Osteoblast (primary cell): ENCODE results near the gene ERCC6L2. TPM values are rescaled to one million over a fixed set of nuclear protein-coding genes. Genes with fewer than 3 reads are reported as not detected.

Experiments
- DNase-seq: peaks from one replicate; pipeline ENCODE4 v3.0.0; 2011; ENCODE audit warnings: low spot score, mixed read lengths; ENCODE audit not compliant: insufficient read length; ENCODE audit errors: missing footprints
- H2AFZ ChIP-seq: 2 replicates; pipeline ENCODE4 v1.6.0; 2011; ENCODE audit warnings: mild to moderate bottlenecking, low read length
- H3K27ac ChIP-seq: 2 replicates; pipeline ENCODE4 v1.5.1; 2011; ENCODE audit warnings: mild to moderate bottlenecking, low read depth, low read length, moderate library complexity
- H3K27me3 ChIP-seq: 2 replicates; pipeline ENCODE4 v1.6.0; 2012; ENCODE audit warnings: mild to moderate bottlenecking, control low read depth, inconsistent platforms, low read length, moderate library complexity; ENCODE audit not compliant: insufficient read depth
- H3K36me3 ChIP-seq: 2 replicates; pipeline ENCODE4 v1.5.1; 2011; ENCODE audit warnings: mild to moderate bottlenecking, low read length, control low read depth, moderate library complexity; ENCODE audit not compliant: insufficient read depth
- H3K4me1 ChIP-seq: 2 replicates; pipeline ENCODE4 v1.5.1; 2011; ENCODE audit warnings: mild to moderate bottlenecking, low read length, control low read depth, moderate library complexity; ENCODE audit not compliant: insufficient read depth
- H3K4me2 ChIP-seq: 2 replicates; pipeline ENCODE4 v1.6.0; 2011; ENCODE audit warnings: mild to moderate bottlenecking, low read length; ENCODE audit not compliant: insufficient read depth
- H3K4me3 ChIP-seq: fragments of 200-600 bp; sonication (generic); 3 replicates; pipeline ENCODE4 v1.5.1; 2012; ENCODE audit warnings: mild to moderate bottlenecking, low read length, inconsistent platforms; ENCODE audit not compliant: insufficient read depth
- H3K79me2 ChIP-seq: 2 replicates; pipeline ENCODE4 v1.6.0; 2012; ENCODE audit warnings: mild to moderate bottlenecking, low read length, control low read depth, inconsistent platforms; ENCODE audit not compliant: insufficient read depth
- H3K9me3 ChIP-seq: 2 replicates; pipeline ENCODE4 v1.5.1; 2011; ENCODE audit warnings: low read depth, low read length, control low read depth
- H4K20me1 ChIP-seq: 2 replicates; pipeline ENCODE4 v1.6.0; 2012; ENCODE audit warnings: mild to moderate bottlenecking, low read length, control low read depth; ENCODE audit not compliant: insufficient read depth
- CTCF ChIP-seq: IDR thresholded peaks from 2 replicates; pipeline ENCODE4 v1.5.1; 2011; ENCODE audit warnings: mild to moderate bottlenecking, low read depth, low read length, moderate library complexity; ENCODE audit errors: extremely low read depth
- total RNA-seq: library from RNA; depleted of rRNA; stranded (reverse); fragments of >200 nt; gene quantifications from 2 replicates; pipeline ENCODE4 v1.2.3, GENCODE V29; 2012

The ERCC6L2 gene
- total RNA-seq, 1 donor = 77.8 TPM

GRCh38 chr9:95940265-95940664 lies 64.8 kb downstream of the ERCC6L2 start:
- no peak overlapping the region for H2AFZ ChIP-seq
- peak overlapping the region; percentile 22 for H3K27ac ChIP-seq
- peaks cover 17% of the 10 kb centered on the region for H3K36me3 ChIP-seq
- TF ChIP-seq CTCF = no peak
- peaks cover 7% of the 10 kb centered on the region for H3K79me2 ChIP-seq
- no peaks in the 10 kb centered on the region for H4K20me1 ChIP-seq
- DNase-seq = no peak
- H3K4me1 ChIP-seq = peaks cover 6% of the 10 kb centered on the region
- H3K4me2 ChIP-seq = no peak overlapping the region
- H3K4me3 ChIP-seq = no peak overlapping the region
- no peaks in the 10 kb centered on the region for H3K9me3 ChIP-seq
- H3K27me3 ChIP-seq = no peaks in the 10 kb centered on the region

GRCh38 chr9:95942016-95942415 lies 66.5 kb downstream of the ERCC6L2 start:
- Histone ChIP-seq H4K20me1 (no peaks in the 10 kb centered on the region), H3K36me3 (peaks cover 17% of the 10 kb centered on the region), H3K27me3 (no peaks in the 10 kb centered on the region), H3K4me3 (no peak overlapping the region), H3K4me2 (no peak overlapping the region), H3K4me1 (peaks cover 6% of the 10 kb centered on the region), H2AFZ (no peak overlapping the region), H3K79me2 (peaks cover 7% of the 10 kb centered on the region), H3K9me3 (no peaks in the 10 kb centered on the region), H3K27ac (no peak overlapping the region)
- no peak for DNase-seq
- TF ChIP-seq CTCF = no peak

- peaks cover 18% of the 10 kb centered on the region for H3K36me3 ChIP-seq
- H3K79me2 ChIP-seq = no peaks in the 10 kb centered on the region
- DNase-seq = no peak
- peaks cover 2% of the 10 kb centered on the region for H3K9me3 ChIP-seq
- no peak overlapping the region for H3K4me2 ChIP-seq
- no peak overlapping the region for H3K27ac ChIP-seq
- H3K27me3 ChIP-seq = no peaks in the 10 kb centered on the region
- no peak overlapping the region for H2AFZ ChIP-seq
- no peak for TF ChIP-seq CTCF
- no peaks in the 10 kb centered on the region for H4K20me1 ChIP-seq
- H3K4me3 ChIP-seq = no peak overlapping the region
- H3K4me1 ChIP-seq = no peaks in the 10 kb centered on the region
Observed at GRCh38 chr9:95947118-95947517, 71.6 kb downstream of the ERCC6L2 start.

- peak; percentile 6 for DNase-seq
- Histone ChIP-seq H3K79me2 (no peaks in the 10 kb centered on the region), H4K20me1 (no peaks in the 10 kb centered on the region), H3K27me3 (no peaks in the 10 kb centered on the region), H3K4me3 (no peak overlapping the region), H2AFZ (no peak overlapping the region), H3K4me1 (no peaks in the 10 kb centered on the region), H3K36me3 (peaks cover 26% of the 10 kb centered on the region), H3K27ac (no peak overlapping the region), H3K4me2 (no peak overlapping the region), H3K9me3 (no peaks in the 10 kb centered on the region)
- TF ChIP-seq CTCF = no peak
Observed at GRCh38 chr9:95952471-95952870, 77.0 kb downstream of the ERCC6L2 start.
